ENCODE results near the gene CORO7.

DNA sequence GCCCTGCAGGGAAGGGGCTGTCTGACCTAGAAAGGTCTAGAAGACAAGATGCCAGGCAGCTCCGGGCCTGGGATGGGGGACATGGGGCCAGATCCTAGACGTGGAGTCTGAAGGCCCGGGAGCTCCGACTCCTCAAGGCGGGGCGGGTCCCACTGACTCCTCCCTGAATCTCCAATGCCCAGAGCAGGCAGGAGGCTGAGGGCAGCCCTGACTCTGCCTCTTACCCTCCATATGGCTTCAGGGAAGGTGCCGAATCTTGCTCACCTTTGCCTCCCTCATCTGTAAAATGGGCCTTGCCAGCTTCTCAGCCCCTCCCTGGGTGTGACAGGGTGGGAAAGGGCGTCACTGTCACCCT, 30.0 kb downstream of the CORO7 start:
- TF ChIP-seq, protein P1, sequence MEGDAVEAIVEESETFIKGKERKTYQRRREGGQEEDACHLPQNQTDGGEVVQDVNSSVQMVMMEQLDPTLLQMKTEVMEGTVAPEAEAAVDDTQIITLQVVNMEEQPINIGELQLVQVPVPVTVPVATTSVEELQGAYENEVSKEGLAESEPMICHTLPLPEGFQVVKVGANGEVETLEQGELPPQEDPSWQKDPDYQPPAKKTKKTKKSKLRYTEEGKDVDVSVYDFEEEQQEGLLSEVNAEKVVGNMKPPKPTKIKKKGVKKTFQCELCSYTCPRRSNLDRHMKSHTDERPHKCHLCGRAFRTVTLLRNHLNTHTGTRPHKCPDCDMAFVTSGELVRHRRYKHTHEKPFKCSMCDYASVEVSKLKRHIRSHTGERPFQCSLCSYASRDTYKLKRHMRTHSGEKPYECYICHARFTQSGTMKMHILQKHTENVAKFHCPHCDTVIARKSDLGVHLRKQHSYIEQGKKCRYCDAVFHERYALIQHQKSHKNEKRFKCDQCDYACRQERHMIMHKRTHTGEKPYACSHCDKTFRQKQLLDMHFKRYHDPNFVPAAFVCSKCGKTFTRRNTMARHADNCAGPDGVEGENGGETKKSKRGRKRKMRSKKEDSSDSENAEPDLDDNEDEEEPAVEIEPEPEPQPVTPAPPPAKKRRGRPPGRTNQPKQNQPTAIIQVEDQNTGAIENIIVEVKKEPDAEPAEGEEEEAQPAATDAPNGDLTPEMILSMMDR (IDR thresholded peaks at IDR 0.05), result no peak
- no peak for TF ChIP-seq POLR2A (IDR thresholded peaks at IDR 0.05)
- TF ChIP-seq POLR2AphosphoS5 (IDR thresholded peaks at IDR 0.05), result no peak
- no peak for TF ChIP-seq EP300 (IDR thresholded peaks at IDR 0.05)
